ENCODE data around the gene F10. TPM values are rescaled to one million over a fixed set of nuclear protein-coding genes. Genes with fewer than 3 reads are reported as not detected.

F10 gene
- total and polyA plus RNA-seq, 2 experiments from 2014 or later, result 0.76 to 1.6 TPM

DNA sequence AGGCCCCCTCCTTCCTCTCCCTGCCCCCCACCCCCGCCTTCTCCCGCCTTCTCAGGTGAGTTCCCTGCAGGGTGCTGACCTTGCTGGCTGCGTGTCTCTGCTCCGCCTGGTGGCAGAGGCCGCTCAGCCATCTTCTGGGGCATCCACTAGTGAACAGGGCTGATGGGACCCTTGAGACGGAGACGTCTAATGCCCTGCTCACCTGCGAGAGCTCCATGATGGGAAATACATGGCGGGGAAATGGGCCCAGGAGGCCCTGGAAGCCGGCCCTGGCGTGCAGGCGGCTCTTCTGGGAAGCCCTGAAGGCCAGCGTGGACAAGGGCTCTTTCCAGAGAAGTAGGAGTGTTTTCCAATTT, 32.2 kb upstream of the F10 start:
- H3K79me2 ChIP-seq (replicated peaks; ENCODE audit: insufficient read depth), result no peaks in the 10 kb centered on the region
- DNase-seq (ENCODE audit: low spot score), result peak; percentile 64
- no peaks in the 10 kb centered on the region for H4K20me1 ChIP-seq (replicated peaks; ENCODE audit: insufficient read depth)
- H3K27me3 ChIP-seq (ENCODE audit: insufficient read depth), result no peaks in the 10 kb centered on the region
- H3K27ac Mint-ChIP-seq, result no peak overlapping the region
- H3K27me3 Mint-ChIP-seq (ENCODE audit: insufficient read depth, low read depth, poor library complexity), result peaks cover 16% of the 10 kb centered on the region
- no peak overlapping the region for H3K27ac ChIP-seq (ENCODE audit: low read depth)
- TF ChIP-seq CREB1 (CRISPR knock-in tag; IDR thresholded peaks at IDR 0.05; ENCODE audit: low read depth), result no peak
- TF ChIP-seq, protein P1, sequence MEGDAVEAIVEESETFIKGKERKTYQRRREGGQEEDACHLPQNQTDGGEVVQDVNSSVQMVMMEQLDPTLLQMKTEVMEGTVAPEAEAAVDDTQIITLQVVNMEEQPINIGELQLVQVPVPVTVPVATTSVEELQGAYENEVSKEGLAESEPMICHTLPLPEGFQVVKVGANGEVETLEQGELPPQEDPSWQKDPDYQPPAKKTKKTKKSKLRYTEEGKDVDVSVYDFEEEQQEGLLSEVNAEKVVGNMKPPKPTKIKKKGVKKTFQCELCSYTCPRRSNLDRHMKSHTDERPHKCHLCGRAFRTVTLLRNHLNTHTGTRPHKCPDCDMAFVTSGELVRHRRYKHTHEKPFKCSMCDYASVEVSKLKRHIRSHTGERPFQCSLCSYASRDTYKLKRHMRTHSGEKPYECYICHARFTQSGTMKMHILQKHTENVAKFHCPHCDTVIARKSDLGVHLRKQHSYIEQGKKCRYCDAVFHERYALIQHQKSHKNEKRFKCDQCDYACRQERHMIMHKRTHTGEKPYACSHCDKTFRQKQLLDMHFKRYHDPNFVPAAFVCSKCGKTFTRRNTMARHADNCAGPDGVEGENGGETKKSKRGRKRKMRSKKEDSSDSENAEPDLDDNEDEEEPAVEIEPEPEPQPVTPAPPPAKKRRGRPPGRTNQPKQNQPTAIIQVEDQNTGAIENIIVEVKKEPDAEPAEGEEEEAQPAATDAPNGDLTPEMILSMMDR (conservative IDR thresholded peaks at IDR 0.05; ENCODE audit: low read depth in 2 of 2), result peak in 1 of 2 experiments; percentile 48; a peak in 2 of 4 replicates
- no peak for TF ChIP-seq ZNF114 (CRISPR knock-in tag; IDR thresholded peaks at IDR 0.05)
- H3K36me3 Mint-ChIP-seq (ENCODE audit: low read depth), result peaks cover 3% of the 10 kb centered on the region; the same call in 1 of the 3 replicates
- ATAC-seq, result peak; percentile 78
- no peaks in the 10 kb centered on the region for H3K36me3 ChIP-seq (ENCODE audit: insufficient read depth)
- H3K4me1 Mint-ChIP-seq, result peaks cover 22% of the 10 kb centered on the region
- H3K4me3 Mint-ChIP-seq, result peak overlapping the region; percentile 32; the same call in 1 of the 3 replicates
- 0 out of 2 replicates have a peak, but pooled peaks cover 4% of the 10 kb centered on the region for H3F3A ChIP-seq (replicated peaks; ENCODE audit: low read depth)
- no peaks in the 10 kb centered on the region for H3K4me1 ChIP-seq (ENCODE audit: insufficient read depth)
- no peak overlapping the region for H3K4me3 ChIP-seq
- no peaks in the 10 kb centered on the region for H3K9me2 ChIP-seq (ENCODE audit: insufficient read depth)
- H2AFZ ChIP-seq, result no peak overlapping the region
- H3K4me2 ChIP-seq, result no peak overlapping the region
- H3K9me3 Mint-ChIP-seq, result no peaks in the 10 kb centered on the region

DNA sequence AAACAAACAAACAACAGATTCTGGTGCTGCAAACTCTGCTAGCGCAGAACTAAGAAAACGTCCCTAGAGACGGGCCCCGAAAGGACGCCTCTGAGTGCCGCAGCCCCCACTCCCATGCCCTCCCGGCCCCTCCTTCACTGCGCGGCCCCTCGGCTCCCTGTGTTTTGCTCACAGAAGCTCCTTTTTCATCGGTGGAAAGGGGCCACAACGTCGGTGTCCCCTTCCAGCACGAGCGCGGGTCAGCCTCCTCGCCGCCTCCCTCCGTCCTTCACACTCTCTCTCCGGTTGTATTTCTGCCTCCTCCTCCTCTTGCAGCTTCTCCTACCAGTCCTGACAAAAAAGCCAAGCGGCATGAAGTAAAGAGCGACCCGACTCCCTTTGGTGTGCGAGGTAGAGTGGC, 31.8 kb upstream of the F10 start:
- H3K4me1 Mint-ChIP-seq, result peaks cover 22% of the 10 kb centered on the region

More for the DNA sequence above, 31.8 kb upstream of the F10 start:
- Mint-ChIP-seq H3K27ac (no peak overlapping the region), H3K27me3 (ENCODE audit: insufficient read depth, low read depth, poor library complexity) (peaks cover 16% of the 10 kb centered on the region), H3K9me3 (no peaks in the 10 kb centered on the region), H3K4me3 (no peak overlapping the region), H3K36me3 (ENCODE audit: low read depth) (peaks cover 3% of the 10 kb centered on the region; the same call in 1 of the 3 replicates)
- Histone ChIP-seq H3K9me2 (ENCODE audit: insufficient read depth) (no peaks in the 10 kb centered on the region), H3K4me2 (no peak overlapping the region), H4K20me1 (replicated peaks; ENCODE audit: insufficient read depth) (no peaks in the 10 kb centered on the region), H3K4me3 (no peak overlapping the region), H3K79me2 (replicated peaks; ENCODE audit: insufficient read depth) (no peaks in the 10 kb centered on the region), H3K27ac (ENCODE audit: low read depth) (no peak overlapping the region), H2AFZ (no peak overlapping the region), H3F3A (replicated peaks; ENCODE audit: low read depth) (0 out of 2 replicates have a peak, but pooled peaks cover 4% of the 10 kb centered on the region), H3K27me3 (ENCODE audit: insufficient read depth) (no peaks in the 10 kb centered on the region), H3K36me3 (ENCODE audit: insufficient read depth) (no peaks in the 10 kb centered on the region), H3K4me1 (ENCODE audit: insufficient read depth) (no peaks in the 10 kb centered on the region)
- TF ChIP-seq, protein P2, sequence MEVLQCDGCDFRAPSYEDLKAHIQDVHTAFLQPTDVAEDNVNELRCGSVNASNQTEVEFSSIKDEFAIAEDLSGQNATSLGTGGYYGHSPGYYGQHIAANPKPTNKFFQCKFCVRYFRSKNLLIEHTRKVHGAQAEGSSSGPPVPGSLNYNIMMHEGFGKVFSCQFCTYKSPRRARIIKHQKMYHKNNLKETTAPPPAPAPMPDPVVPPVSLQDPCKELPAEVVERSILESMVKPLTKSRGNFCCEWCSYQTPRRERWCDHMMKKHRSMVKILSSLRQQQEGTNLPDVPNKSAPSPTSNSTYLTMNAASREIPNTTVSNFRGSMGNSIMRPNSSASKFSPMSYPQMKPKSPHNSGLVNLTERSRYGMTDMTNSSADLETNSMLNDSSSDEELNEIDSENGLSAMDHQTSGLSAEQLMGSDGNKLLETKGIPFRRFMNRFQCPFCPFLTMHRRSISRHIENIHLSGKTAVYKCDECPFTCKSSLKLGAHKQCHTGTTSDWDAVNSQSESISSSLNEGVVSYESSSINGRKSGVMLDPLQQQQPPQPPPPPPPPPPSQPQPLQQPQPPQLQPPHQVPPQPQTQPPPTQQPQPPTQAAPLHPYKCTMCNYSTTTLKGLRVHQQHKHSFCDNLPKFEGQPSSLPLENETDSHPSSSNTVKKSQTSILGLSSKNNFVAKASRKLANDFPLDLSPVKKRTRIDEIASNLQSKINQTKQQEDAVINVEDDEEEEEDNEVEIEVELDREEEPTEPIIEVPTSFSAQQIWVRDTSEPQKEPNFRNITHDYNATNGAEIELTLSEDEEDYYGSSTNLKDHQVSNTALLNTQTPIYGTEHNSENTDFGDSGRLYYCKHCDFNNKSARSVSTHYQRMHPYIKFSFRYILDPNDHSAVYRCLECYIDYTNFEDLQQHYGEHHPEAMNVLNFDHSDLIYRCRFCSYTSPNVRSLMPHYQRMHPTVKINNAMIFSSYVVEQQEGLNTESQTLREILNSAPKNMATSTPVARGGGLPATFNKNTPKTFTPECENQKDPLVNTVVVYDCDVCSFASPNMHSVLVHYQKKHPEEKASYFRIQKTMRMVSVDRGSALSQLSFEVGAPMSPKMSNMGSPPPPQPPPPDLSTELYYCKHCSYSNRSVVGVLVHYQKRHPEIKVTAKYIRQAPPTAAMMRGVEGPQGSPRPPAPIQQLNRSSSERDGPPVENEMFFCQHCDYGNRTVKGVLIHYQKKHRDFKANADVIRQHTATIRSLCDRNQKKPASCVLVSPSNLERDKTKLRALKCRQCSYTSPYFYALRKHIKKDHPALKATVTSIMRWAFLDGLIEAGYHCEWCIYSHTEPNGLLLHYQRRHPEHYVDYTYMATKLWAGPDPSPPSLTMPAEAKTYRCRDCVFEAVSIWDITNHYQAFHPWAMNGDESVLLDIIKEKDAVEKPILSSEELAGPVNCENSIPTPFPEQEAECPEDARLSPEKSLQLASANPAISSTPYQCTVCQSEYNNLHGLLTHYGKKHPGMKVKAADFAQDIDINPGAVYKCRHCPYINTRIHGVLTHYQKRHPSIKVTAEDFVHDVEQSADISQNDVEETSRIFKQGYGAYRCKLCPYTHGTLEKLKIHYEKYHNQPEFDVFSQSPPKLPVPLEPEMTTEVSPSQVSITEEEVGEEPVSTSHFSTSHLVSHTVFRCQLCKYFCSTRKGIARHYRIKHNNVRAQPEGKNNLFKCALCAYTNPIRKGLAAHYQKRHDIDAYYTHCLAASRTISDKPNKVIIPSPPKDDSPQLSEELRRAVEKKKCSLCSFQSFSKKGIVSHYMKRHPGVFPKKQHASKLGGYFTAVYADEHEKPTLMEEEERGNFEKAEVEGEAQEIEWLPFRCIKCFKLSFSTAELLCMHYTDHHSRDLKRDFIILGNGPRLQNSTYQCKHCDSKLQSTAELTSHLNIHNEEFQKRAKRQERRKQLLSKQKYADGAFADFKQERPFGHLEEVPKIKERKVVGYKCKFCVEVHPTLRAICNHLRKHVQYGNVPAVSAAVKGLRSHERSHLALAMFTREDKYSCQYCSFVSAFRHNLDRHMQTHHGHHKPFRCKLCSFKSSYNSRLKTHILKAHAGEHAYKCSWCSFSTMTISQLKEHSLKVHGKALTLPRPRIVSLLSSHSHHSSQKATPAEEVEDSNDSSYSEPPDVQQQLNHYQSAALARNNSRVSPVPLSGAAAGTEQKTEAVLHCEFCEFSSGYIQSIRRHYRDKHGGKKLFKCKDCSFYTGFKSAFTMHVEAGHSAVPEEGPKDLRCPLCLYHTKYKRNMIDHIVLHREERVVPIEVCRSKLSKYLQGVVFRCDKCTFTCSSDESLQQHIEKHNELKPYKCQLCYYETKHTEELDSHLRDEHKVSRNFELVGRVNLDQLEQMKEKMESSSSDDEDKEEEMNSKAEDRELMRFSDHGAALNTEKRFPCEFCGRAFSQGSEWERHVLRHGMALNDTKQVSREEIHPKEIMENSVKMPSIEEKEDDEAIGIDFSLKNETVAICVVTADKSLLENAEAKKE (CRISPR knock-in tag; IDR thresholded peaks at IDR 0.05), result no peak
- TF ChIP-seq, protein P1 (conservative IDR thresholded peaks at IDR 0.05; ENCODE audit: low read depth in 2 of 2), result no peak
- TF ChIP-seq STAT1 (IDR thresholded peaks at IDR 0.05; ENCODE audit: unreplicated experiment), result no peak
- TF ChIP-seq ZNF114 (CRISPR knock-in tag; IDR thresholded peaks at IDR 0.05), result no peak
- TF ChIP-seq NANOG (IDR thresholded peaks at IDR 0.05; ENCODE audit: borderline replicate concordance), result no peak
- ATAC-seq, result no peak
- DNase-seq (ENCODE audit: low spot score), result no peak

Measured in GM23338 (cell line).